HEK293T (cell line): Measurements from ENCODE around the gene SYNE1.

ENCODE experiments used
- BHLHE40 ChIP-seq: fragments of 450-650 bp; IDR thresholded peaks from 2 replicates; pipeline ENCODE4 v1.6.1; 2016; ENCODE audit warnings: mild to moderate bottlenecking, moderate library complexity, borderline replicate concordance
- CTBP1 ChIP-seq: fragments of 450-650 bp; IDR thresholded peaks from 2 replicates; pipeline ENCODE4 v1.6.1; 2016; ENCODE audit warnings: borderline replicate concordance
- FOXA1 ChIP-seq: fragments of 450-650 bp; IDR thresholded peaks from 2 replicates; pipeline ENCODE4 v1.6.1; 2016; ENCODE audit warnings: mild to moderate bottlenecking
- FOXK2 ChIP-seq: fragments of 450-650 bp; IDR thresholded peaks from 2 replicates; pipeline ENCODE4 v1.6.1; 2016; ENCODE audit warnings: mild to moderate bottlenecking
- FOXM1 ChIP-seq: fragments of 450-650 bp; IDR thresholded peaks from 2 replicates; pipeline ENCODE4 v1.6.1; 2017; ENCODE audit warnings: mild to moderate bottlenecking, borderline replicate concordance
- LEF1 ChIP-seq: fragments of 450-650 bp; IDR thresholded peaks from 2 replicates; pipeline ENCODE4 v1.6.1; 2017; ENCODE audit warnings: mild to moderate bottlenecking, borderline replicate concordance
- SP1 ChIP-seq: fragments of 450-650 bp; IDR thresholded peaks from 2 replicates; pipeline ENCODE4 v1.6.1; 2017

DNA sequence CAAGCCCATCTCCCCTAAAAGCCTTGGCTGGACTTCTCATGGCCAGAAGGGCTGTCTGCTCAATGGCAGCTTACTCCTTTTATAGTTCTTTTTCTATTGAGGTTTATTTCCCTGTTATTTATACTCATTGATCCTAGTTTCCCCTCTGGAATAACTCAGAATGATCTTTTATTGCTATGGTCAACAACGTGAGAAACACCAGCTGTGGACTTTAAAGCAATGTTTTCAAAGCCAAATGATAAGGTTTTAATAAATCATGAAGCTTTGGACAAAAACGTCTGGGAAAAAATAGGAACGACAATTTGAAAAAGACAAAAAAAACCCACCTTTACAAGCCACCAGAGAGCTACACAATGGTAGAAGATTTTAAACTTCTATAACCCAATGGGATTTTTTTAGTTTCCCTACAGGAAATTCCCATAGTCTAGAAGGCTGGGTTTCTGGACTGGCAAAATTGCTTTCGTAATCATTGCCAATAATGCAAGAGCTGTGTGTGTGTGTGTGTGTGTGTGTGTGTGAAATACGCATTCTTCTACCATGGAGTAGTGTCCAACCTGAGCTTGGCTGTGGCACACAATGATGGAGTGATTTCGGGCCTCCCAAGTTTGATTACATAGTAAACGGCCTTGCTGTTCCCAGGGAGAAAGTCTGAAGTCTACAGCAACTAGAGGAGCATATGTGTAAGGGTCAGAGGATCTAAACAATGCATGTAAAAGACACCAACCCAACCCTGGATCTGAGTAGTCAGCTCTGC lies 396.0 kb downstream of the SYNE1 start:
- TF ChIP-seq LEF1, result no peak
- no peak for TF ChIP-seq FOXM1
- no peak for TF ChIP-seq BHLHE40
- no peak for TF ChIP-seq FOXA1
- TF ChIP-seq FOXK2, result no peak
- TF ChIP-seq SP1, result no peak
- TF ChIP-seq CTBP1, result no peak
